ENCODE measurements around the gene RAB27B. TPM values are rescaled to one million over a fixed set of nuclear protein-coding genes. Genes with fewer than 3 reads are reported as not detected.

RAB27B gene
- total RNA-seq, 1 donor from 2014 or later: 1.0 TPM

- ATAC-seq (no peak), DNase-seq (ENCODE audit: low spot score) (no peak)
Observed at GRCh38 chr18:54859667-54860421, 31.6 kb downstream of the RAB27B start.

GRCh38 chr18:54860941-54861340 is 32.7 kb downstream of the RAB27B start:
- no peak for DNase-seq (ENCODE audit: low spot score)
- ATAC-seq: no peak

GRCh38 chr18:54867131-54867530 is 38.9 kb downstream of the RAB27B start:
- DNase-seq (ENCODE audit: low spot score) (no peak), ATAC-seq (no peak)

- DNase-seq (ENCODE audit: low spot score): no peak
- no peak for ATAC-seq
Observed at GRCh38 chr18:54871231-54871630, 43.0 kb downstream of the RAB27B start.

GRCh38 chr18:54872681-54873080 is 44.4 kb downstream of the RAB27B start:
- DNase-seq (ENCODE audit: low spot score) (no peak), ATAC-seq (no peak)

- ATAC-seq (peak; percentile 98), DNase-seq (ENCODE audit: low spot score) (peak; percentile 72)
Observed at GRCh38 chr18:54873884-54874255, 45.6 kb downstream of the RAB27B start.

GRCh38 chr18:54875063-54875462 is 46.8 kb downstream of the RAB27B start:
- DNase-seq (ENCODE audit: low spot score) (no peak), ATAC-seq (peak; percentile 54)

- no peak for DNase-seq (ENCODE audit: low spot score)
Observed at GRCh38 chr18:54877076-54877475, 48.8 kb downstream of the RAB27B start.

GRCh38 chr18:54878159-54878622 is 49.9 kb downstream of the RAB27B start:
- ATAC-seq (no peak), DNase-seq (ENCODE audit: low spot score) (no peak)

More at GRCh38 chr18:54877076-54877475, 48.8 kb downstream of the RAB27B start:
- no peak for ATAC-seq

- DNase-seq (ENCODE audit: low spot score) (no peak), ATAC-seq (peak; percentile 40)
Observed at GRCh38 chr18:54878659-54879358, 50.5 kb downstream of the RAB27B start.

GRCh38 chr18:54879691-54880090 is 51.4 kb downstream of the RAB27B start:
- DNase-seq (ENCODE audit: low spot score) (no peak), ATAC-seq (peak; percentile 45)

GRCh38 chr18:54880395-54881105 is 52.3 kb downstream of the RAB27B start:
- no peak for ATAC-seq
- DNase-seq (ENCODE audit: low spot score): no peak

- no peak for ATAC-seq
- no peak for DNase-seq (ENCODE audit: low spot score)
Observed at GRCh38 chr18:54881229-54881768, 53.0 kb downstream of the RAB27B start.

- ATAC-seq: no peak
- DNase-seq (ENCODE audit: low spot score): no peak
Observed at GRCh38 chr18:54882318-54882717, 54.0 kb downstream of the RAB27B start.

- DNase-seq (ENCODE audit: low spot score) (no peak), ATAC-seq (no peak)
Observed at GRCh38 chr18:54883816-54884604, 55.7 kb downstream of the RAB27B start.

GRCh38 chr18:54888378-54888777 is 60.1 kb downstream of the RAB27B start:
- DNase-seq (ENCODE audit: low spot score) (no peak), ATAC-seq (no peak)

- no peak for ATAC-seq
- no peak for DNase-seq (ENCODE audit: low spot score)
Observed at GRCh38 chr18:54888933-54889332, 60.7 kb downstream of the RAB27B start.

- DNase-seq (ENCODE audit: low spot score) (no peak), ATAC-seq (no peak)
Observed at GRCh38 chr18:54899500-54899899, 71.2 kb downstream of the RAB27B start.

- no peak for DNase-seq (ENCODE audit: low spot score)
- no peak for ATAC-seq
Observed at GRCh38 chr18:54900290-54900689, 72.0 kb downstream of the RAB27B start.

GRCh38 chr18:54904581-54904980 is 76.3 kb downstream of the RAB27B start:
- no peak for ATAC-seq
- no peak for DNase-seq (ENCODE audit: low spot score)

- ATAC-seq: no peak
Observed at GRCh38 chr18:54905629-54906028, 77.4 kb downstream of the RAB27B start.

More at GRCh38 chr18:54905629-54906028, 77.4 kb downstream of the RAB27B start:
- no peak for DNase-seq (ENCODE audit: low spot score)
